NK-92 treated with Interleukin-12 subunit alpha and Interleukin-12 subunit beta, amount 100 ng/mL, for 24 hours (cell line): Measurements from ENCODE around the gene FSTL4.

Experiments used
- DNase-seq: peaks from one replicate; lab custom pipeline; 2025; lab: John Stamatoyannopoulos, UW

The FSTL4 gene

GRCh38 chr5:133338504-133339355 is 273.6 kb downstream of the FSTL4 start:
- no peak for DNase-seq

GRCh38 chr5:133337795-133338445 is 274.4 kb downstream of the FSTL4 start:
- no peak for DNase-seq

DNA sequence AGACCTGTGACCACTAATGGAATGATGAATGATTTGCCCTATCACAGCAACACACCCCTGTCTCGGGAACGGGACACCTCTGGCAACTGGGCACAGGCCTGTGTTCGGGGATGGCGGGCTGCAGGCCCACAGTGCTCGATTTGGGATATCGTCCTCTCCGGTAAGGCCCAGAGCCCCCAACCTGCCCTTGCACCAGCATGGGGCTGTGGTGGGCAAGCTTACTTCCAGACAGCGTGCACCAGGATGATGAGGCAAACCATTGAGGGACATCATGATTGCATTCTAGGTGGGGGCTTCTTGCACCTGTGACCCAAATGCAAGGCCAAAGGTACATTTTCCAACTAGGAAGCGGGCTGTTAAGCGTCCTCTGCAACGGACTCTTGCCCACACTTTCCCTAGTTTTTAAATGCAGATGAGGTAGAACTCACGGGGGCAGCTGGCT is 275.4 kb downstream of the FSTL4 start:
- no peak for DNase-seq

DNA sequence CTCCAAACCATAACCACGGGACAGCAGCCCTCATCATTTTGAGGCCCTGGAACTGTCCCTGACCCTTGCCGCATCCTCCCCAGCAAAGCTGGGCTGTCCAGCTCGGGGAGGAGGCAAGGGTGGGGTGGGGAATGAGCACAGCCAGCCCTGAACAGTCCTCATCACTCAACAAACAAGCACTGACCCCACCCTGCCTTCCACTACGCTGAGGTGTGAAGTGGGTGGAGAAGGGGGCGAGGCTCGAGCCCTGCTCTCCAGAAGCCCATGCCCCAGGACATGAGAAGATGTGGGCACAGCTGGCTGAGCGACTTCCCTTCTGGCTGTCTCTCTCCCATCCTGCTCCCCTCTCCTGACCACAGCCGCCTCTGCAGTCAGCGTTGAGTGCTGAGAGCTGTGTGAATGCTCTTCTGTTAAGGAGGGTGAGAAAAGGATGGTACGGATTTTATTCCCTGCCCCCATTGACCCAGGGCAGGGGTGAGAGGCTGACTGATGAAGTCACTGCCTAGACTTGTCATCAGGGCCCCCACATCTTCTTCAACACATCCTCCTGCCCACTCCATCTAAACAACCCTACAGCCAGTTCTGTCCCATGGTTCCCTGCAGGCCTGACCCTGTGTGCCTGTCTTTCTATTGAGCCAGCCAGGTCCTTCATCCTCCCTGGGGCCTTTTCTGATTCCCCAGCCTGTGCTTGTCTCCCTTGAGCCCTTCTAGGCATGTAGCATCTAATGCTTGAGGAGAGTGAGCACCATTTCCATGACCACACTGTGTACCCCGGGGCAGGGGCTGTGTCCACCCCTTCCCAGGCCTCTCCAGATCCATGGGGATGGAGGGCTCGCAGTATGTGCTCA is 276.0 kb downstream of the FSTL4 start:
- no peak for DNase-seq

DNA sequence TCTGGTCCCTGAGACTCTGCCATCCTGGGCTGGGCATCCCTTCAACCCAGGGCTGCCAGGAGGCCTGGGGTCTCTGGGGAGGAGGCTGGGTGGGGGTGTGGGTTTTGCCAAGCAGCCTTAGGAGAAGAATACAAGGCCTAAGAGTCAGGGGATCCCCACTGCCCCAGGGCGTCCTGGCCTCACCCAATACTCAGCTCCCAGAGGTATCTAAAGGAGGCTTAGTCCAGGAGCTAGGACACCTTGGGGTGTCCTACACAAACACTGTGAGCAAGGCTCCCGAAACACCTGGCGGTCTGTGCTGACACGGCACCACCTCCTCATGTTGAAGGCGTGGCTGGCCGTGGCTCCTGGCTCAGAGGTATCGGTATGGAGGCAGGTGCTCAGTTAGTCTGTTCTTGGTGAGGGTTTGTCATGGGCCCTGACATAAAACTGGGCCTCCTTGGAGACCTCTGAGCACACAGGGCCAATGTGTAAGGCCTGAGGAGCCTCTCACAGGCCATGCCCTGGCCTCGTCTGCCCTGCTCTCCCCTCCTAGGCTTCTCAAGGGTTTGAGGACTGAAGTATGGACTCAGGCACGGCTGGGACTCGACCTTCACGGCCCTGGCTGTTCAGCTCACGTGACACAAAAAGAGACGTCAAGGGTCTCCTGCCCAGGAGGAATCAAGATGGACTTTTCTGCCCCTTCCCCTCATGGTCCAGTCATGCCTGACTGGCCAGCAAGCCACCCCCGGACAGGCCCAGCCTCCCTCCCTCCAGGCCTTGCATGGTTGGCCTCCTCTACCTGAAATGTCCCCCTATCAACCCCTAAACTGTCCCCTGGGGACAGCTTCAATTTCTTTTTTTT is 277.3 kb downstream of the FSTL4 start:
- DNase-seq: no peak

GRCh38 chr5:133333326-133334150 is 278.8 kb downstream of the FSTL4 start:
- DNase-seq: no peak

- no peak for DNase-seq
These were observed 279.8 kb downstream of the FSTL4 start for GRCh38 chr5:133332439-133333024.

DNA sequence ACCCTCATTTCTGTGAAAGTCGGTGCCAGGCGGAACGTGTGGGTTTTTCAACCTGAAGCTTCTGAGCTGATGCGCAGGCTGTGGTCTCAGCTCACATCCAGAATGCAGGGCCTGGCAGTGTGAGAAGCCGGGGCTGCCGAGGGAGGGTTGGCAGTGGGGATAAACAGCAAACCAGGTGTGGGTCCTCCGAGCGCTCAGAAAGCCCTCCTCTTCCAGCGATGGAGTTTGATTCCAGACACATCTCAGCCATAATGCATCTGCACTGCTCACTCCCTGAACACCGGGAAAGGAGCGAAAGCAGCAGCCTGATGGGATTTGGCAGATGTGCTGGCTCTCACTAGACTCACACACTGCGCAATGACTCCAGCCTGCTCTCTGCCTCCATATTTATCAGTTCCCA is 280.4 kb downstream of the FSTL4 start:
- DNase-seq: no peak

- DNase-seq: no peak
These were observed 281.4 kb downstream of the FSTL4 start for GRCh38 chr5:133330956-133331355.

GRCh38 chr5:133328800-133329199 is 283.5 kb downstream of the FSTL4 start:
- DNase-seq: no peak

GRCh38 chr5:133327946-133328401 is 284.4 kb downstream of the FSTL4 start:
- DNase-seq: no peak

- no peak for DNase-seq
These were observed 286.0 kb downstream of the FSTL4 start for GRCh38 chr5:133326361-133326760.

DNA sequence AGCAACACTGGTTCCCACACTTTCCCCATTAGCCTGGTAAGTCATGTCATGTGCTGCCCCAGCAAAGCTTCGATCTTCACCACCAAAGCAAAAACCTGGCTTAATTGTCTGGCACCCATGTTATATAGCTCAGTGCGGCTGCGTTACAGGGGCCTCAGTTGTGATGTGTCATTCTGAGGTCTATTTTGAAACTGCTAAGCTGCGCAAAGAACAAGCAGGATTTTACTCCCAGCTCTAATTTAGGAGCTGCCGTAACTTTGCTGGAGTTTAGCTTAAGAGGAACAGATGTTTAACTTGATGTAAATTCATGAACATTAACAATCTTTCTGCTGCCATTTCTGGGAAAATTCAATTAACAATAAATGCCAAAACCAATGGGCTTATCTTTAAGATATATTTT is 286.5 kb downstream of the FSTL4 start:
- no peak for DNase-seq

- DNase-seq: no peak
These were observed 287.4 kb downstream of the FSTL4 start for GRCh38 chr5:133324926-133325325.

- no peak for DNase-seq
These were observed 288.6 kb downstream of the FSTL4 start for GRCh38 chr5:133323494-133324457.

GRCh38 chr5:133322743-133323142 is 289.6 kb downstream of the FSTL4 start:
- DNase-seq: no peak

- no peak for DNase-seq
These were observed 290.4 kb downstream of the FSTL4 start for GRCh38 chr5:133321833-133322420.

DNA sequence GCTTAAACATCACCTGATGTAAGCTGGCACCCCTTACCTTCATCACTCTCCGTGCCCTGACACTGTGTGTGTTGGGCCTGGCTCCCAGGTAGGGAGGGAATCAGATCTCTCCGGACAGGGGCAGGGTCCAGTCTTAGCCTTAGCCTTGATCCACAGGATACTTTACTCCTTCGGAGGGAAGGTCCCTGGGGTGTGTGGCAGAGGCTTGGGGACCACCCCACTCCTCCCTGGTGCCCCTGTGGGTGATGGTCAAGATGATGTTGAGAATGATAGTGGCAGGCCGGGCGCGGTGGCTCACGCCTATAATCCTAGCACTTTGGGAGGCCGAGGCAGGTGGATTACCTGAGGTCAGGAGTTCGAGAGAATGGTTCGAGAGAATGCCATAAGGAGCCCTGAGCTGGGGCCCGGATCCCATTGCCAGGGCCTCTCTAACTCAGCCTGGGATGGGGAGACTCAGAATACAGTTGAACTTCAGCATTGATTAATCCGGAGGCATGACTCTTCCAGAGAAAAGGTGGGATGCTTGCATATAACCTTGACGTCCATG is 291.0 kb downstream of the FSTL4 start:
- no peak for DNase-seq
